ENCODE results near the gene KCND3.

KCND3 gene

GRCh38 chr1:111989531-111990025 lies at the start of gene KCND3:
Gene KCND3 (minus strand): TSS chr1:111989668.
- DNase-seq (ENCODE audit: low read depth): peak; percentile 38

GRCh38 chr1:112034277-112034676 lies 44.8 kb upstream of the KCND3 start:
- TF ChIP-seq CTCF (conservative IDR thresholded peaks at IDR 0.05; ENCODE audit: low read length): no peak
- H3K4me3 ChIP-seq (ENCODE audit: low read length): no peak overlapping the region
- DNase-seq (ENCODE audit: low read depth): no peak

More at GRCh38 chr1:111989531-111990025, at the start of gene KCND3:
- TF ChIP-seq CTCF (conservative IDR thresholded peaks at IDR 0.05; ENCODE audit: low read length): no peak
- H3K4me3 ChIP-seq (ENCODE audit: low read length): peak within 1 kb of the TSS; percentile 58

GRCh38 chr1:112033439-112034120 lies 44.1 kb upstream of the KCND3 start:
- DNase-seq (ENCODE audit: low read depth): no peak
- no peak for TF ChIP-seq CTCF (conservative IDR thresholded peaks at IDR 0.05; ENCODE audit: low read length)
- no peak overlapping the region for H3K4me3 ChIP-seq (ENCODE audit: low read length)

GRCh38 chr1:112030157-112030556 lies 40.7 kb upstream of the KCND3 start:
- no peak for TF ChIP-seq CTCF (conservative IDR thresholded peaks at IDR 0.05; ENCODE audit: low read length)
- no peak overlapping the region for H3K4me3 ChIP-seq (ENCODE audit: low read length)
- DNase-seq (ENCODE audit: low read depth): no peak

GRCh38 chr1:112027696-112028095 lies 38.2 kb upstream of the KCND3 start:
- no peak for TF ChIP-seq CTCF (conservative IDR thresholded peaks at IDR 0.05; ENCODE audit: low read length)
- no peak overlapping the region for H3K4me3 ChIP-seq (ENCODE audit: low read length)
- DNase-seq (ENCODE audit: low read depth): no peak

- DNase-seq (ENCODE audit: low read depth): no peak
- TF ChIP-seq CTCF (conservative IDR thresholded peaks at IDR 0.05; ENCODE audit: low read length): no peak
- H3K4me3 ChIP-seq (ENCODE audit: low read length): no peak overlapping the region
These were observed 37.0 kb upstream of the KCND3 start for GRCh38 chr1:112026501-112026900.

- no peak for TF ChIP-seq CTCF (conservative IDR thresholded peaks at IDR 0.05; ENCODE audit: low read length)
- peak; percentile 13 for DNase-seq (ENCODE audit: low read depth)
- H3K4me3 ChIP-seq (ENCODE audit: low read length): no peak overlapping the region
These were observed 36.5 kb upstream of the KCND3 start for GRCh38 chr1:112026016-112026415.

Measured in AG10803 (cell line).